ENCODE results near the gene PLPP4.

Gene PLPP4

GRCh38 chr10:120458432-120458831 is 1.4 kb downstream of the PLPP4 start:
- TF ChIP-seq CTCF (IDR thresholded peaks at IDR 0.05; ENCODE audit: control extremely low read depth, extremely low read depth, low read depth, missing control alignments) = no peak
- CTCF ChIA-PET = no interaction called here
- DNase-seq (ENCODE audit: extremely low spot score) = no peak
- POLR2A ChIA-PET = no interaction called here

- TF ChIP-seq CTCF (IDR thresholded peaks at IDR 0.05; ENCODE audit: control extremely low read depth, extremely low read depth, low read depth, missing control alignments) = no peak
- POLR2A ChIA-PET = no interaction called here
- no peak for DNase-seq (ENCODE audit: extremely low spot score)
- CTCF ChIA-PET = no interaction called here
These were observed 2.2 kb downstream of the PLPP4 start for GRCh38 chr10:120459185-120459584.

DNA sequence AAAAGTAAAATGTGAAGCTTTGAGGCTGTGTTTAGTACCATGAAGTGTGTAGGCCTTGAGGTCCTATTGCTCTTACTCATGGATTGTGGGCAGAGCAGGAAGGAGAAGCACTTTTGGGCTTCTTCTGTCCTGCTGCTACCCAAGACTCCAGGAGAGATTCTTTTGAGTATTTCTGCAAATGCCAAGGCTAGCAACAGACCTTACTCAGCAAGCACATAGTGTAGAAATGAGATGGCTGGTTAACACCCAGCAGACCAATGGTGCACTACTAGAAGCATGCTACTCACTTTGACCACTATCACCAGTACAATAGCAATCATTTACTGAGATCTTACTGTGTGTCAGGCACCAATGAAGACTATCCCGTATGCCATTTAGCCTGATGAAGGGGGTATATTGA is 3.2 kb downstream of the PLPP4 start:
- TF ChIP-seq CTCF (IDR thresholded peaks at IDR 0.05; ENCODE audit: control extremely low read depth, extremely low read depth, low read depth, missing control alignments) = no peak
- no peak for DNase-seq (ENCODE audit: extremely low spot score)
- CTCF ChIA-PET = no interaction called here
- POLR2A ChIA-PET = no interaction called here

GRCh38 chr10:120460776-120461175 is 3.7 kb downstream of the PLPP4 start:
- ChIA-PET CTCF (no interaction called here), POLR2A (no interaction called here)
- TF ChIP-seq CTCF (IDR thresholded peaks at IDR 0.05; ENCODE audit: control extremely low read depth, extremely low read depth, low read depth, missing control alignments) = no peak
- no peak for DNase-seq (ENCODE audit: extremely low spot score)

GRCh38 chr10:120462018-120462682 is 5.1 kb downstream of the PLPP4 start:
- no peak for DNase-seq (ENCODE audit: extremely low spot score)
- ChIA-PET POLR2A (no interaction called here), CTCF (no interaction called here)
- no peak for TF ChIP-seq CTCF (IDR thresholded peaks at IDR 0.05; ENCODE audit: control extremely low read depth, extremely low read depth, low read depth, missing control alignments)

DNA sequence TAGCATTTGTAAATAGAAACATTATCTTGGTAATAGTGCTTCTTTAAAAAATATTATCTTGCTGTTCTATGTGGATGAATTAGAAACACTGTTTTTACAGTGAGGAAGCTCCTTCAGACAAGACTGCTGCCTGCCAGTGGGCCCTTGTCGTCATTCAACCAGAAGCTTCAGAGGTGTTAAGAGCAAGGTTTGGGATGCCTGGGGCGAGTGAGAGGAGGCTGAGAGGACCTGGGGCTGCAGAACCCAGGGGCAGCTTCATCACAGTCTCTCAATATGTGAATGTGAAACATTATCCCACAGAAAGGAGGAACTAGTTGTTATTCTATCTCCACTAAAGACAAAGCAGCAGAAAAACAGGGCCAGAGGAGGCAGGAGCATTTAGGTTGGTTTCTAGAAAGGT is 8.1 kb downstream of the PLPP4 start:
- no peak for DNase-seq (ENCODE audit: extremely low spot score)
- ChIA-PET POLR2A (no interaction called here), CTCF (interaction anchor here (1.1 kb wide), 1 partner anchor 49 kb away, joined by 3 read pairs; no protein-coding TSS in a partner anchor)
- no peak for TF ChIP-seq CTCF (IDR thresholded peaks at IDR 0.05; ENCODE audit: control extremely low read depth, extremely low read depth, low read depth, missing control alignments)

DNA sequence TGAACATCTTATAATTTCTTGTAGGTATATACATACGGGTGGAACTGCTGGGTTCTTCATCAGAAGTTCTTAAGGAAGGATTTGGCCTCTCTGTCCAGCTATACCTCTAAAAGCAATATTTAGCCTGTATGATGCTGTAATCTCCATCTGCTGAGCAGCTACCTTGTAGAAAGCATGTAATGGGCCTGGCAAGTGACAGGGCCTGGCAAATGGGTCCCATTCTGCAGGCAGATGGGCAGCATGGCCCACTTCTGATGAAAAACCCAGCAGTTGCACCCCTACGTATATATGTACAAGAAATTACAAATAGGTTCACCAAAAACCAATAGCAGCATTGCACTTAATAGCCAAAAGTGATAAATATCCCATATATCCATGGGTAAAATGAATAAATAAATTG is 9.0 kb downstream of the PLPP4 start:
- TF ChIP-seq CTCF (IDR thresholded peaks at IDR 0.05; ENCODE audit: control extremely low read depth, extremely low read depth, low read depth, missing control alignments) = no peak
- DNase-seq (ENCODE audit: extremely low spot score) = no peak
- ChIA-PET CTCF (no interaction called here), POLR2A (no interaction called here)
